ENCODE data around the gene MACROD2.

- TF ChIP-seq CTCF (IDR thresholded peaks at IDR 0.05) (no peak), POLR2A (IDR thresholded peaks at IDR 0.05) (no peak)
Observed at GRCh38 chr20:15860850-15861249, 1865.5 kb downstream of the MACROD2 start.

Data from body of pancreas (tissue), 4 donors.